Measurements from ENCODE around the gene EFCAB8. TPM values are rescaled to one million over a fixed set of nuclear protein-coding genes. Genes with fewer than 3 reads are reported as not detected.

Gene EFCAB8
- total and polyA plus RNA-seq, 9 donors = 0.08 to 0.20 TPM; not detected in 7

- Histone ChIP-seq H3K27me3 (no peaks in the 10 kb centered on the region), H3K9me3 (no peaks in the 10 kb centered on the region), H3K27ac (no peak overlapping the region), H3K36me3 (no peaks in the 10 kb centered on the region), H3K4me3 (no peak overlapping the region), H3K4me1 (ENCODE audit: insufficient read depth) (no peaks in the 10 kb centered on the region)
- TF ChIP-seq EP300 (IDR thresholded peaks at IDR 0.05) = no peak
- TF ChIP-seq CTCF (IDR thresholded peaks at IDR 0.05) = no peak
- TF ChIP-seq POLR2A (IDR thresholded peaks at IDR 0.05) = no peak
- no peak for DNase-seq
- intact Hi-C loops (cut with DNase I) = no loop called here
- 77 to 81% (median 77%) methylated on average over 13 of the region's 13 CpGs for WGBS, 3 donors
These were observed 118.7 kb downstream of the EFCAB8 start for GRCh38 chr20:32977281-32978008.

- H3K27me3 ChIP-seq = no peaks in the 10 kb centered on the region
- H3K4me3 ChIP-seq = no peak overlapping the region
- DNase-seq = no peak
- no peaks in the 10 kb centered on the region for H3K9me3 ChIP-seq
- H3K36me3 ChIP-seq = no peaks in the 10 kb centered on the region
- 74 to 84% (median 78%) methylated on average over 7 of the region's 7 CpGs for WGBS, 3 donors
- no peak overlapping the region for H3K27ac ChIP-seq
- intact Hi-C loops (cut with DNase I) = no loop called here
- no peaks in the 10 kb centered on the region for H3K4me1 ChIP-seq (ENCODE audit: insufficient read depth)
- TF ChIP-seq EP300 (IDR thresholded peaks at IDR 0.05) (no peak), CTCF (IDR thresholded peaks at IDR 0.05) (no peak), POLR2A (IDR thresholded peaks at IDR 0.05) (no peak)
These were observed 119.2 kb downstream of the EFCAB8 start for GRCh38 chr20:32978009-32978335.

GRCh38 chr20:32979201-32979998 is 120.7 kb downstream of the EFCAB8 start:
- Histone ChIP-seq H3K27me3 (no peaks in the 10 kb centered on the region), H3K36me3 (no peaks in the 10 kb centered on the region), H3K4me3 (no peak overlapping the region), H3K9me3 (no peaks in the 10 kb centered on the region), H3K4me1 (ENCODE audit: insufficient read depth) (no peaks in the 10 kb centered on the region), H3K27ac (no peak overlapping the region)
- TF ChIP-seq CTCF (IDR thresholded peaks at IDR 0.05) (no peak), EP300 (IDR thresholded peaks at IDR 0.05) (no peak), POLR2A (IDR thresholded peaks at IDR 0.05) (no peak)
- 76 to 84% (median 78%) methylated on average over 9 of the region's 9 CpGs for WGBS, 3 donors
- DNase-seq = no peak
- intact Hi-C loops (cut with DNase I) = no loop called here

GRCh38 chr20:32980131-32980941 is 121.6 kb downstream of the EFCAB8 start:
- 72 to 78% (median 72%) methylated on average over 11 to 19 of the region's 19 CpGs for WGBS, 3 donors
- H3K27me3 ChIP-seq = no peaks in the 10 kb centered on the region
- no peaks in the 10 kb centered on the region for H3K36me3 ChIP-seq
- no peak overlapping the region for H3K4me3 ChIP-seq
- H3K4me1 ChIP-seq (ENCODE audit: insufficient read depth) = no peaks in the 10 kb centered on the region
- no peak for TF ChIP-seq EP300 (IDR thresholded peaks at IDR 0.05)
- TF ChIP-seq POLR2A (IDR thresholded peaks at IDR 0.05) = no peak
- TF ChIP-seq CTCF (IDR thresholded peaks at IDR 0.05) = no peak
- intact Hi-C loops (cut with DNase I) = no loop called here
- no peak overlapping the region for H3K27ac ChIP-seq
- no peaks in the 10 kb centered on the region for H3K9me3 ChIP-seq
- DNase-seq = no peak

Data from ovary (tissue), 9 donors.